Midbrain (tissue), 1 donor: Measurements from ENCODE around the gene ANTXR2.
"Not testable (repeated sequence)": the region's sequence is repeated elsewhere in the genome, so short reads cannot be mapped to it uniquely, and the experiment has no call there.

Experiments used
- DNase-seq: peaks from one replicate; lab custom pipeline; 2025; lab: John Stamatoyannopoulos, UW

ANTXR2 gene

GRCh38 chr4:80072744-80073472, at the start of gene ANTXR2:
ANTXR2 (minus strand) TSS chr4:80073229; CDS start chr4:80072560, 669 bp downstream.
- DNase-seq = peak; percentile 58

GRCh38 chr4:80121815-80122214, 48.8 kb upstream of the ANTXR2 start:
- DNase-seq = not testable (repeated sequence)

- DNase-seq = not testable (repeated sequence)
Observed at GRCh38 chr4:80119620-80120019, 46.6 kb upstream of the ANTXR2 start.

GRCh38 chr4:80116516-80116915, 43.5 kb upstream of the ANTXR2 start:
- DNase-seq = no peak

GRCh38 chr4:80115368-80116181, 42.5 kb upstream of the ANTXR2 start:
- no peak for DNase-seq

- no peak for DNase-seq
Observed at GRCh38 chr4:80114732-80115265, 41.8 kb upstream of the ANTXR2 start.

GRCh38 chr4:80113615-80114014, 40.6 kb upstream of the ANTXR2 start:
- DNase-seq = no peak

- DNase-seq = no peak
Observed at GRCh38 chr4:80112236-80112635, 39.2 kb upstream of the ANTXR2 start.

GRCh38 chr4:80111276-80111675, 38.2 kb upstream of the ANTXR2 start:
- DNase-seq = no peak

- no peak for DNase-seq
Observed at GRCh38 chr4:80107374-80107773, 34.3 kb upstream of the ANTXR2 start.

GRCh38 chr4:80104927-80105326, 31.9 kb upstream of the ANTXR2 start:
- DNase-seq = no peak

- DNase-seq = no peak
Observed at GRCh38 chr4:80103629-80104028, 30.6 kb upstream of the ANTXR2 start.

GRCh38 chr4:80101792-80102116, 28.7 kb upstream of the ANTXR2 start:
- no peak for DNase-seq

GRCh38 chr4:80101071-80101791, 28.2 kb upstream of the ANTXR2 start:
- no peak for DNase-seq

GRCh38 chr4:80099671-80100070, 26.6 kb upstream of the ANTXR2 start:
- DNase-seq = no peak

GRCh38 chr4:80098635-80099034, 25.6 kb upstream of the ANTXR2 start:
- DNase-seq = no peak

- DNase-seq = no peak
Observed at GRCh38 chr4:80097400-80098177, 24.6 kb upstream of the ANTXR2 start.

- no peak for DNase-seq
Observed at GRCh38 chr4:80096175-80096850, 23.3 kb upstream of the ANTXR2 start.

- no peak for DNase-seq
Observed at GRCh38 chr4:80094191-80094590, 21.2 kb upstream of the ANTXR2 start.

- no peak for DNase-seq
Observed at GRCh38 chr4:80093563-80093962, 20.5 kb upstream of the ANTXR2 start.

GRCh38 chr4:80092847-80093246, 19.8 kb upstream of the ANTXR2 start:
- DNase-seq = no peak
